HG02970 (cell line): ENCODE results near the gene SLC17A7.

Experiments
- ATAC-seq: cut with Tn5 transposase; IDR thresholded peaks from one replicate; pipeline ENCODE4 v1.9.1; 2021; ENCODE audit warnings: mild to moderate bottlenecking, moderate library complexity, moderate number of reproducible peaks; ENCODE audit not compliant: unreplicated experiment, low FRiP score

SLC17A7 gene

DNA sequence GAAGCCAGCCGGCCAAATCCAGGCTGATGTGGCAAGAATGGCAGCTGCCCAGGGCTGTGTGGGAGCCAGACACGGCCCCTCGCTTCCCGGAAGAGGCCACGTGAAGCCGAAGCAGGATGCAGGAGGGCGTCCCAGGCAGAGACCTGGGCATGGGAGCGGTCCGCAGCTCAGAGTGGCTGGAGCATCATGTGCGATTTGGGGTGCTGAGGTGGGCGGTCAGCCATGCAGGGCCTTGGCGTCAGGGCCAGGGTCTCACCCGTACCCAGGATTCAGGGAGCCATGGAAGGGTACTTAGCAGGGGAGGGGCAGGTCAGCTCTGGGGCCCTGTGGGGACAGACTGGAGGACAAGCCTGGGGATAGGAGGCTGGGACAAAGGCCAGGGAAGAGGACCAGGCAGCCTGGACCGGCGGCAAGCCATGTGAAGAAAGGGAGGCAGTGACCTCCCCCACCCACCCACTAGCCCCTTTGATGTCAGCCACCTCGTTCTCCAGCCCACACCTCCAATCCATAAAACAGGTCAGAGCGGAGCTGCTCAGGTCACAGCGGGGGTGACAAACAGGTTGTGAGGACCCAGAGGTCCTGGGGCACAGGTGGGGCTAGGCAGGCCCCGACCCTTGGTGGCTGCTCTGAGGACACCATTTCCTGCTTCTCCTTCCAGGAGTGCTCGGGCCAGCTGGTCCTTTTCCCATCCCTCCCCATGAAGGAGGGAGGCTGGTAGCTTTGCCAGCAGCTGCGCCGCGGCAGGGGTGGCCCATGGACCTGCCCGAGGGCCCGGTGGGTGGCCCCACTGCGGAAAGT, 51.0 kb downstream of the SLC17A7 start:
- no peak for ATAC-seq

- ATAC-seq = no peak
Measured at GRCh38 chr19:49389406-49389805, 51.9 kb downstream of the SLC17A7 start.

DNA sequence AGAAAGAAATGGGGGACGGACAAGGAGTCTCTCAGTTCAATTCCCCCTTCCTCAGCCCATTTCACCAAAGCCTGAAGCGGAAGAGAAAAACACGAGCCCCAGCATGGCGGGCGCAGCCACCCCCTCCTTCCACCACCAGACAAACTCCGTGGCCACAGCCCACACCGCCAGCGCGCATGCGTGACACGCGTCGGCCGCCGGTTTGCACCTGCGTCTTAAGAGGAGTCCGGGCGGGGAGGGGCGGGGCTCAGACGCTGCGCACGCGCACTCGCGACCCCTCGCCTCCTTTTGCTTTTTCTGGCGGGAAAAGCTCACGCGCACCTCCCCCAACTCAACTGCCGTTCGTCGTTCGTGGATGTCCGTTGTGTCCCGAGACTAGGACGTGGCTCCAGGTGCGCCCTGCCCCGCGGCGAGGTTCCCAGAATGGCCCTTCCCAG, 53.4 kb downstream of the SLC17A7 start, which contains the start of gene KASH5:
TSS of gene KASH5 (plus strand) at position 314 of the 437 bp plus-strand sequence. CDS start 2,635 bp downstream, outside the sequence.
- ATAC-seq = no peak

DNA sequence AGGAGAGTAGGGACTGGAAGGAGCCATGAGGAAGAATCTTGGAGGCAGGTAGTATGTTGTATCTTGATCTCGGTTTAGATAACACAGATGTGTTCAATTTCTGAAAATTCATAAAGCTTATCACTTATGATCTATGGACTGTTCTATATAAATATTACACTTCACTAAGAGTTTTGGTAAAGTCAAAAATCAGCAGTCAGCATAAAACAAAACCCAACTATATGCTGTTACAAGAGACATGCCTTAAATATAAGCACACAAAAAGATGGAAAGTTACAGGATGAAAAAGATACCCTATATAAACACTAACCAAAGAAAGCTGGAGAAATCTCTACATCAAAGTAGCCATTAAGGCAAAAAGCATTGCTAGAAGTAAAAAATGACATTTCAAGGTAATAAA, 57.7 kb downstream of the SLC17A7 start:
- no peak for ATAC-seq

GRCh38 chr19:49382639-49383038, 58.7 kb downstream of the SLC17A7 start:
- no peak for ATAC-seq

DNA sequence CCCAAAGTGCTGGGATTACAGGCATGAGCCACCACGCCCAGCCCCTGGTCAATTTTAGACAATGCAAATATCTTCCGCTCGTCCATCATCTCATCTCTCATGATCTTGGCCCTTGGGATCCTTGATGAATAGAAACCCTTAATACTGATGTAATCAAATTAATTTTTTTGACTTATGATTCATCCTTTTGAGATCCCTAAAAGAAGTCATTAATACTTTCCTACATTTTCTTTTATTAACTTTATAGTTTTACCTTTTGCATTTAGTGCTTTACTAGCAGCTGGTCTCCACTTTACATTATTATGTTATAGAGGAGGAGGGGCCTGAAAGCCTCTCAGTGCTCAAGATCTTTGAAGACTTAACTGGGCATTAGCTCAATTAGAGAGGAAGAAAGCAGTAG, 60.9 kb downstream of the SLC17A7 start:
- no peak for ATAC-seq
